ENCODE data around the gene RNF111. TPM values are rescaled to one million over a fixed set of nuclear protein-coding genes. Genes with fewer than 3 reads are reported as not detected.

RNF111 gene
- total and polyA plus RNA-seq, 2 of the 13 experiments (the other 11 are each of a cell fraction or from before 2014, with no cell fraction given) = 12.1 to 23.1 TPM

- Histone ChIP-seq H3K27me3 (ENCODE audit: control insufficient read depth in 1 of 2, insufficient read depth in 2 of 2, low read length in 2 of 2) (no peaks in the 10 kb centered on the region), H3K4me1 (ENCODE audit: insufficient read depth, low read length) (no peaks in the 10 kb centered on the region), H4K20me1 (ENCODE audit: insufficient read depth, low read length) (no peaks in the 10 kb centered on the region), H3K36me3 (replicated peaks in 1 of 2; ENCODE audit: control insufficient read depth in 1 of 2, insufficient read depth in 2 of 2, low read length in 2 of 2) (peaks cover 2 to 23% of the 10 kb centered on the region in 2 experiments; a peak in 4 of 5 replicates), H3K27ac (ENCODE audit: extremely low read length, insufficient read depth, low read length) (no peak overlapping the region), H3K79me2 (ENCODE audit: insufficient read depth, low read length) (no peaks in the 10 kb centered on the region), H2AFZ (ENCODE audit: low read length) (no peak overlapping the region), H3K4me3 (replicated peaks in 1 of 3; ENCODE audit: insufficient read depth in 1 of 3, low read depth in 2 of 3, low read length in 3 of 3) (no peak overlapping the region), H3K4me2 (ENCODE audit: low read depth, low read length) (no peak overlapping the region), H3K9ac (ENCODE audit: insufficient read depth, low read depth, low read length) (no peak overlapping the region), H3K9me3 (ENCODE audit: low read length) (no peaks in the 10 kb centered on the region)
- FAIRE-seq (no peak), ATAC-seq (no peak), DNase-seq (ENCODE audit: low spot score) (no peak)
- BruUV-seq (replicated peaks) = no TSS peak
- in situ Hi-C loops (cut with HindIII; ENCODE audit: extremely low pct_ligation_motif_present, low pct_unique_long_range_greater_than_20kb) = loop anchor here (10.0 kb wide), 1 partner anchor 60 kb away; no protein-coding TSS in a partner anchor
- POLR2A ChIA-PET = no interaction called here
- 94% methylated on average over 1 of the region's 1 CpG for WGBS (ENCODE audit: low lambda C conversion rate)
- CTCF ChIA-PET (ENCODE audit: low intra/inter-chr PET ratio, low total read pairs) = no interaction called here
- intact Hi-C loops (cut with micrococcal nuclease; ENCODE audit: unreplicated experiment) = loop anchor here (10.0 kb wide), 1 partner anchor 90 kb away; the partner anchor contains the start of gene RNF111
- TF ChIP-seq, protein P1, sequence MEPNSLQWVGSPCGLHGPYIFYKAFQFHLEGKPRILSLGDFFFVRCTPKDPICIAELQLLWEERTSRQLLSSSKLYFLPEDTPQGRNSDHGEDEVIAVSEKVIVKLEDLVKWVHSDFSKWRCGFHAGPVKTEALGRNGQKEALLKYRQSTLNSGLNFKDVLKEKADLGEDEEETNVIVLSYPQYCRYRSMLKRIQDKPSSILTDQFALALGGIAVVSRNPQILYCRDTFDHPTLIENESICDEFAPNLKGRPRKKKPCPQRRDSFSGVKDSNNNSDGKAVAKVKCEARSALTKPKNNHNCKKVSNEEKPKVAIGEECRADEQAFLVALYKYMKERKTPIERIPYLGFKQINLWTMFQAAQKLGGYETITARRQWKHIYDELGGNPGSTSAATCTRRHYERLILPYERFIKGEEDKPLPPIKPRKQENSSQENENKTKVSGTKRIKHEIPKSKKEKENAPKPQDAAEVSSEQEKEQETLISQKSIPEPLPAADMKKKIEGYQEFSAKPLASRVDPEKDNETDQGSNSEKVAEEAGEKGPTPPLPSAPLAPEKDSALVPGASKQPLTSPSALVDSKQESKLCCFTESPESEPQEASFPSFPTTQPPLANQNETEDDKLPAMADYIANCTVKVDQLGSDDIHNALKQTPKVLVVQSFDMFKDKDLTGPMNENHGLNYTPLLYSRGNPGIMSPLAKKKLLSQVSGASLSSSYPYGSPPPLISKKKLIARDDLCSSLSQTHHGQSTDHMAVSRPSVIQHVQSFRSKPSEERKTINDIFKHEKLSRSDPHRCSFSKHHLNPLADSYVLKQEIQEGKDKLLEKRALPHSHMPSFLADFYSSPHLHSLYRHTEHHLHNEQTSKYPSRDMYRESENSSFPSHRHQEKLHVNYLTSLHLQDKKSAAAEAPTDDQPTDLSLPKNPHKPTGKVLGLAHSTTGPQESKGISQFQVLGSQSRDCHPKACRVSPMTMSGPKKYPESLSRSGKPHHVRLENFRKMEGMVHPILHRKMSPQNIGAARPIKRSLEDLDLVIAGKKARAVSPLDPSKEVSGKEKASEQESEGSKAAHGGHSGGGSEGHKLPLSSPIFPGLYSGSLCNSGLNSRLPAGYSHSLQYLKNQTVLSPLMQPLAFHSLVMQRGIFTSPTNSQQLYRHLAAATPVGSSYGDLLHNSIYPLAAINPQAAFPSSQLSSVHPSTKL (CRISPR knock-in tag; IDR thresholded peaks at IDR 0.05) = no peak
- TF ChIP-seq ZSCAN20 (CRISPR knock-in tag; IDR thresholded peaks at IDR 0.05; ENCODE audit: borderline replicate concordance) (no peak), TEF (CRISPR knock-in tag; IDR thresholded peaks at IDR 0.05) (no peak), JUN (CRISPR knock-in tag; IDR thresholded peaks at IDR 0.05) (no peak), EED (CRISPR knock-in tag; IDR thresholded peaks at IDR 0.05) (no peak), KLF16 (CRISPR knock-in tag; IDR thresholded peaks at IDR 0.05) (no peak), NR0B2 (CRISPR knock-in tag; IDR thresholded peaks at IDR 0.05) (no peak), ZSCAN25 (CRISPR knock-in tag; IDR thresholded peaks at IDR 0.05) (no peak), FLYWCH1 (CRISPR knock-in tag; IDR thresholded peaks at IDR 0.05) (no peak), ZNF629 (CRISPR knock-in tag; conservative IDR thresholded peaks at IDR 0.05) (no peak)
- TF ChIP-seq, protein P2, sequence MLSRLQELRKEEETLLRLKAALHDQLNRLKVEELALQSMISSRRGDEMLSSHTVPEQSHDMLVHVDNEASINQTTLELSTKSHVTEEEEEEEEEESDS (CRISPR knock-in tag; IDR thresholded peaks at IDR 0.05; ENCODE audit: borderline replicate concordance) = no peak
- TF ChIP-seq, protein P3, sequence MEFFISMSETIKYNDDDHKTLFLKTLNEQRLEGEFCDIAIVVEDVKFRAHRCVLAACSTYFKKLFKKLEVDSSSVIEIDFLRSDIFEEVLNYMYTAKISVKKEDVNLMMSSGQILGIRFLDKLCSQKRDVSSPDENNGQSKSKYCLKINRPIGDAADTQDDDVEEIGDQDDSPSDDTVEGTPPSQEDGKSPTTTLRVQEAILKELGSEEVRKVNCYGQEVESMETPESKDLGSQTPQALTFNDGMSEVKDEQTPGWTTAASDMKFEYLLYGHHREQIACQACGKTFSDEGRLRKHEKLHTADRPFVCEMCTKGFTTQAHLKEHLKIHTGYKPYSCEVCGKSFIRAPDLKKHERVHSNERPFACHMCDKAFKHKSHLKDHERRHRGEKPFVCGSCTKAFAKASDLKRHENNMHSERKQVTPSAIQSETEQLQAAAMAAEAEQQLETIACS (CRISPR knock-in tag; IDR thresholded peaks at IDR 0.05) = no peak
- TF ChIP-seq, protein P4, sequence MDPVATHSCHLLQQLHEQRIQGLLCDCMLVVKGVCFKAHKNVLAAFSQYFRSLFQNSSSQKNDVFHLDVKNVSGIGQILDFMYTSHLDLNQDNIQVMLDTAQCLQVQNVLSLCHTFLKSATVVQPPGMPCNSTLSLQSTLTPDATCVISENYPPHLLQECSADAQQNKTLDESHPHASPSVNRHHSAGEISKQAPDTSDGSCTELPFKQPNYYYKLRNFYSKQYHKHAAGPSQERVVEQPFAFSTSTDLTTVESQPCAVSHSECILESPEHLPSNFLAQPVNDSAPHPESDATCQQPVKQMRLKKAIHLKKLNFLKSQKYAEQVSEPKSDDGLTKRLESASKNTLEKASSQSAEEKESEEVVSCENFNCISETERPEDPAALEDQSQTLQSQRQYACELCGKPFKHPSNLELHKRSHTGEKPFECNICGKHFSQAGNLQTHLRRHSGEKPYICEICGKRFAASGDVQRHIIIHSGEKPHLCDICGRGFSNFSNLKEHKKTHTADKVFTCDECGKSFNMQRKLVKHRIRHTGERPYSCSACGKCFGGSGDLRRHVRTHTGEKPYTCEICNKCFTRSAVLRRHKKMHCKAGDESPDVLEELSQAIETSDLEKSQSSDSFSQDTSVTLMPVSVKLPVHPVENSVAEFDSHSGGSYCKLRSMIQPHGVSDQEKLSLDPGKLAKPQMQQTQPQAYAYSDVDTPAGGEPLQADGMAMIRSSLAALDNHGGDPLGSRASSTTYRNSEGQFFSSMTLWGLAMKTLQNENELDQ (CRISPR knock-in tag; IDR thresholded peaks at IDR 0.05; ENCODE audit: borderline replicate concordance) = no peak
- TF ChIP-seq, protein P5, sequence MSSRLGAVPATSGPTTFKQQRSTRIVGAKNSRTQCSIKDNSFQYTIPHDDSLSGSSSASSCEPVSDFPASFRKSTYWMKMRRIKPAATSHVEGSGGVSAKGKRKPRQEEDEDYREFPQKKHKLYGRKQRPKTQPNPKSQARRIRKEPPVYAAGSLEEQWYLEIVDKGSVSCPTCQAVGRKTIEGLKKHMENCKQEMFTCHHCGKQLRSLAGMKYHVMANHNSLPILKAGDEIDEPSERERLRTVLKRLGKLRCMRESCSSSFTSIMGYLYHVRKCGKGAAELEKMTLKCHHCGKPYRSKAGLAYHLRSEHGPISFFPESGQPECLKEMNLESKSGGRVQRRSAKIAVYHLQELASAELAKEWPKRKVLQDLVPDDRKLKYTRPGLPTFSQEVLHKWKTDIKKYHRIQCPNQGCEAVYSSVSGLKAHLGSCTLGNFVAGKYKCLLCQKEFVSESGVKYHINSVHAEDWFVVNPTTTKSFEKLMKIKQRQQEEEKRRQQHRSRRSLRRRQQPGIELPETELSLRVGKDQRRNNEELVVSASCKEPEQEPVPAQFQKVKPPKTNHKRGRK (CRISPR knock-in tag; IDR thresholded peaks at IDR 0.05) = no peak
These were observed 87.1 kb downstream of the RNF111 start for GRCh38 chr15:59074607-59075006.
